SIG-M5 (cell line): ENCODE results near the gene OVOL1.

ENCODE experiments used
- DNase-seq: peaks from one replicate; lab custom pipeline; 2025; lab: John Stamatoyannopoulos, UW

The OVOL1 gene

DNA sequence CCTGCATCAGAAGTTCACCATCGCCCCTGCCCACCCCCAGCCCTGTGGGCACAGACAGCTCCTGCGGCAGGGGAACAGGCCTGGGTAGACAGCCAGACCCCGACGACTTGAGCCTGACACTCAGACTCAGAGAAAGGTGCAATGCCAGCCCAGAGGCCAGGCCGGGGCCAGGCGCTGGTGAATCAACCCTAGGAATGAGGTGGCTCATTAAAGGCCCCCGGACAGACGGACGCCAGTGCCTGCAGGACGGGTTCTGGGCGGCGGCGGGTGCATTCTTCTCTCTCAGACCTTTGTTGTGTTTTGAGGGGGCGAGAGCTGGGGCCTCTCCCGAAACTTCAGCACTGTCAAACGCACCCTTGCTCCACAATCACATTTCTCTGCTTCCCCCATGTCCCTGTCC is 5.6 kb downstream of the OVOL1 start:
- no peak for DNase-seq

DNA sequence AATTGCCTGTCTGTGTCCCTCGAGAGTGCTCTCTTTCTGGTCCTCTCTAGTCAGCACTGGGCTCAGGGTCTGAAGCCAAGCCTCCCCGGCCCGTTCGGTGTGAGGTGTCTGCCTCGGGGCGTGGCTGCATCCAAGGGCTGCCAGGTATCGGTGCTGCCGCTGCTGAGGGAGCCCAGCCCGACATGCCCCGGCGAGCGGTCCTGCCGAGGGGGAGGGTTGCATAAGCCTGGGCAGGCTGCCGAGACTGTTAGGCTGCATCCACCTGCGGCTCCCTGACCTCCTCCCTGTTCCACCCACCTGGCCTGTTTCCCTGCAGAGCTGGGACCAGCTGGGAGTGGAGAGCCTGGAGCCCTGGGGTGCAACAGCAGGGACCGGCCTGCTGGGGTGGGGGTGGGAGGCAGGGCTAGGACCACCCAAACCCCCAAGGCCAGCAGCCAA is 6.3 kb downstream of the OVOL1 start:
- DNase-seq: no peak

DNA sequence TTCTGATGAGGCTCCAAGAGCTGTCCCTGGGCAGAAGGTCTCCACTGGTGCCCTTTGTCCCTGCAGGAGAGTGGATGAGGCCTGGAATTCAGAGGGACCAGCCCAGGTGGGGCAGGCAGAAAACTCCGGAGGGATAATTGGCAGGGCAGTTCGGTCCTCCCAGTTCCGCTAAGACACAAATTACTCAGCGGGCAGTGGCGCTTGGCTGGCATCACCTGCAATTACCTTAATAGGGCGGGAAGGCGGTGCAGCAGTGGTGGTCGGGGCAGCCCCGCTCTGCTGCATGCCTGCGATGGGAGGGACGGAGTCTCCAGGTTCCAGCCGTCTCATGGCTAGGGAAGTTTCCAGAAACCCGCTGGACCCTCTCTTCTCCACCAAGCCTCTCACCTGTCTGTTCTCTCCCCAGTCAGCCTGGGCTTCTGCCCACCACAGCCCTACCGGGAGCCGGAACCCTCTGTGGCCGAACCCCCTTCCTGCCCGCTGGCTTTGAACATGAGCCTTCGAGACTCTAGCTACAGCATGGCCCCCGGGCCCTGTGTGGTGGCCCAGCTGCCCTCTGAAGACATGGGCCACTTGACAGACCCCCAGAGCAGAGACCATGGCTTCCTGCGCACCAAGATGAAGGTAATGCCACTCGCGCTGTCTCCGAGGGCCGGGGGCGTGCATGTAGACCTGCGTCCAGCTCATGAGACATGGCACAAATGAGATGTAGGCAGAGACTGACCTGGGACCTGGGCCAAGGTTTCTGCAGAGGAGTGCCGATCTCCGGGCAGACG is 7.0 kb downstream of the OVOL1 start:
- DNase-seq: no peak

DNA sequence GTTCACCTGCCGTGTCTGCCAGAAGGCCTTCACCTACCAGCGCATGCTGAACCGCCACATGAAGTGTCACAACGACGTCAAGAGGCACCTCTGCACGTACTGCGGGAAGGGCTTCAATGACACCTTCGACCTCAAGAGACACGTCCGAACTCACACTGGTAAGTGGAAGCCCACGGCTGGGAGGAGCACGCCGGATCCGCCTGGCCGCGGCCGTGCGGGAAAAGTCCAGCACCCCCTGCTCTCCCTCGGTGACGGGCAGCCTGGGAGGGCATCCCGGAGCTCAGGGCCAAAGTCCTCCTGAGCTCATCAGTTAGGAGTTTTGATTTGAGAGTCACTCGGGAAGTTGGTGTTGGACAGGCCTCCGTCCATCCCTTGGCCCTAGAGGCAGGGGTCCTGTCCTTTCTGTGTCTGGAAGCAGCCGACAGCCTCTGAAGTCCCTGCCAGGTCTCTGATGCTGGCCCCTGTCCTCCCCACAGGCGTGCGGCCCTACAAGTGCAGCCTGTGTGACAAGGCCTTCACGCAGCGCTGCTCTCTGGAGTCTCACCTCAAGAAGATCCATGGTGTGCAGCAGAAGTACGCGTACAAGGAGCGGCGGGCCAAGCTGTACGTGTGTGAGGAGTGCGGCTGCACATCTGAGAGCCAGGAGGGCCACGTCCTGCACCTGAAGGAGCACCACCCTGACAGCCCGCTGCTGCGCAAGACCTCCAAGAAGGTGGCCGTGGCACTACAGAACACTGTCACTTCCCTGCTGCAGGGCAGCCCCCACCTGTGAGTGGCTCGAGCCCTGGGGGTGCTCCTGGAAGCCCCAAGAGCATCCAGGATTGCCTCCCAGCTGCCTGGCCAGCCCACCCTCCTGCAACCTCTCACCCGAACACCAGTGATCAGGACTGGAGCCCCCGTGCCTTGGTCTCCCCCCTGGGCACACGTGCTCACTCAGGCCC is 8.0 kb downstream of the OVOL1 start:
- DNase-seq: no peak

DNA sequence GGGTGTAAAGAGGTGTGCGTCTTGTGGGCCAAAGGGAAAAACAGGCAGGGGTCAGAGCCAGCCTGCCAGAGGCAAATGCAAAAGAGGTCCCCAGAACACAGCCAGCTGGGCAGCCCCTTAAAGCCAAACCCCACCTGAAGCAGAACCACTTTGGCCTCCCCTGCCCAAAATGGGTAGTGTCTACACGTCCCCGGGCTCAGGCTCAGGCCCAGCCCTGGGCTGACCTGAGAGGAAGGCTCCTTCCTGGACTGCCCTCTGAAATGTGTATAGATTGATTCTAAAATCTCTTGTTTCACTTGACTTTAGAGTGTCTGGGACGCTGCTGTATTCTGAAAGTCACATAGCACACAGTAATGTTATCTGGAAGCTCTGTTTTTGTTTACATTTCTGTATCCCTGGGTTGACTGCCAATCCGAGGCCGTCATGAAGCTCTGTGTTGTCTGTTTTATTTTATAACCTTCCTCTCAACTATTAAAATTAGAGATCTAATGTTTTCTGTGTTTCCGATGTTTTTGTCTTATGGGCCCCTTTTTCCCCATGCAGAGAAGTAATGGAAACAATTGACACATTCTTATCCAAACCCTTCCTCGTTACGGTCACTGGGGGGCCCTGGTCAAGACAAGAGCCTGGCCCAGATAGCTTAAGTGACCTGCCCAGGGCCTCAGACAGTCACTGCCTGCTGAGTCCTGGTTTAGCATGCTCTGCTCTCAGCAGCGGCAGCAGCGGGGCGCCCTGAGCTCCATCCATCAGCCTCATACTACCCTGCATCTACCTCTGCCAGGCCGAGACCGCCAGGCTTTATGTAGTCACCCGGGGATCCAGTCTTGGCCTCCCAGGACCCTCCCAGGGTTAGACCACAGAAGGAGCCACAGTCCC is 10.1 kb downstream of the OVOL1 start:
- no peak for DNase-seq

DNA sequence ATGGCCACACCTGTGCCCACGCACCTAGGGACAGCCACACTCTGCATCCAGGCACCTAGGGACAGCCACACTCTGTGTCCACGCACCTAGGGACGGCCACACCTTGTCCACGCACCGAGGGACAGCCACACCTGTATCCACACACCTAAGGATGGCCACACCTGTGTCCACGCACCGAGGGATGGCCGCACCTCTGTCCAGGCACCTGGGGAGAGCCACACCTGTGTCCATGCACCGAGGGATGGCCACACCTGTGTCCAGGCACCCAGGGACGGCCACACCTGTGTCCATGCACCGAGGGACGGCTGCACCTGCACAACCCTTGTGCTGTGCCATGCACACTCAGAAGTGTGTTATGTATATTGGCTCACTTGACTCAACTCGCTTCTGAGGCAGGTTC is 10.8 kb downstream of the OVOL1 start:
- DNase-seq: no peak

DNA sequence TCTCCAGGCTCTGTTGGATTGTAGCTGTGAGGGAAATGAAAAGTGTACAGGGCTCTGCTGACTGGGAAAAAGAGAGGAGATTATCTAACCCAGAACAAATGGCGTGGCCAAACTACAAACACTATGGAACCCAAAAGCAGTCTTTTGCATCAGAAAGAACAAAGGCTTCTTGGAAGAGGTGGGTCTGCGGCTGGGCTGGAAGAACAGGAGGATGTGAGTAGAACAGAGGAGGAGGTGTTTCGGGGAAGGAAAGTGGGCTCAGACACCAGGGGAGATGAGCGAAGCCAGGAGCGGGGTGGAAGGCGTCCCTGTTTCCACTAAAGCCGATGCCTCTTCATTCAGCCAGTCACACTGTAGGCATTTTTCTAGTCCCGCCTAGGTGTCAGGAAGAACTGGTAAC is 12.0 kb downstream of the OVOL1 start:
- DNase-seq: no peak

DNA sequence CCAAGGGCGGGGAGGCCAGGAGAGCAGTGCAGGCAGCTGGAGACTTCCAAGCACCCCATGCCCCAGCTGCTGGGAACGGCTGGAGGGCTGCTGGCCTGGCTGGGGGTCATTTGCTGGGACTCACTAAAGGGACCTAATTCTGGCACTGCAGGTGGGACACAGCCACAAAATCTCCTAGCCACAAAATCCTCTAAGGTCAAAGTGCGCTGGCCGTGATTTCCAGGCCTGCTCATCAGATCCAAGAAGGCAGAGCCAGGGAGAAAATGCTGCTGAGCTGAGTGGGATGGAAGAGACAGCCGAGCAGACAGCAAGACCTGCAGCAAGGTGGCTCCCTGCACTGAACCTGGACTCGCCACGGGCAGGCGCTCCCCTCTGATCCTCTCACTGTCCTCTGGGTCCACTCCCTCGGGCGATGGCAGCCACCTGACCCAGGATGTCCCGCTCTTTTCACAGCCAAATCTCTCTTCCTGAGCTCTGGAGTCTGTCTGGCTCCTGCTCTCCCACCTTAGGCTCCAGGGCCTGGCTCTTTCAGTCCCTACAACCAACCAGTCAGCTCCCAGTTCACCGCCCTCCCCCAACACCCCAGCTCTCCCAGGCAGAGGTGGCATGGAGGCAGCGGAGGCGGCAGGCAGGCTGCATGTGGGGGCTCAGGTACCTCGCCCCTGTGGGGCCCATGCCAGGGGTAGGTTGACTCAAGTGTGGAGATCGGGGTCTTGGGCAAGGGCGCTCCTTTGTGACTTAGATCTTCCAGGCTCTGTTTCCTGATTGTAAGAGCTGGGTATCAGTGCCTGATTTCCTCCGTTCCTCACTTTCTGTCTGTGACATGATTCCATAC is 14.5 kb downstream of the OVOL1 start:
- no peak for DNase-seq

DNA sequence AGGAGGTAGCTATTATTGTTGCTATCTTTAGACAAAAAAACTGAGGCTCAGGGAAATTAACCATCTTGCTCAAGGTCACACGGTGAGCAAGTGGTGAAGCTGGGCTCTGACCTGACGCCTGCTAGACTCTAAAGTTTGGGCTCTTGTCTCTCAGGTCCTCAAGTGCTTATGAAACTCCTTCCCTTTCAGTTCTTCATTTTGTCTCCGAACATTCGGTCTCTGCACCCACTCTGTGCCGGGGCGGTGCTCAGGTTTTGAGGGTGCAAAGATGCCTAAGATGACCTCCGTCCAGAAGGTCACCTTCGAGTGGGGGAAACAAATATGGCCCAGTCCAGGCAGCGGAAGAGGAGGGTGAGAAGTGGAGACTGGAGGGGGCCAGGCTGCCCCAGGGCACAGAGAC is 16.0 kb downstream of the OVOL1 start:
- no peak for DNase-seq

DNA sequence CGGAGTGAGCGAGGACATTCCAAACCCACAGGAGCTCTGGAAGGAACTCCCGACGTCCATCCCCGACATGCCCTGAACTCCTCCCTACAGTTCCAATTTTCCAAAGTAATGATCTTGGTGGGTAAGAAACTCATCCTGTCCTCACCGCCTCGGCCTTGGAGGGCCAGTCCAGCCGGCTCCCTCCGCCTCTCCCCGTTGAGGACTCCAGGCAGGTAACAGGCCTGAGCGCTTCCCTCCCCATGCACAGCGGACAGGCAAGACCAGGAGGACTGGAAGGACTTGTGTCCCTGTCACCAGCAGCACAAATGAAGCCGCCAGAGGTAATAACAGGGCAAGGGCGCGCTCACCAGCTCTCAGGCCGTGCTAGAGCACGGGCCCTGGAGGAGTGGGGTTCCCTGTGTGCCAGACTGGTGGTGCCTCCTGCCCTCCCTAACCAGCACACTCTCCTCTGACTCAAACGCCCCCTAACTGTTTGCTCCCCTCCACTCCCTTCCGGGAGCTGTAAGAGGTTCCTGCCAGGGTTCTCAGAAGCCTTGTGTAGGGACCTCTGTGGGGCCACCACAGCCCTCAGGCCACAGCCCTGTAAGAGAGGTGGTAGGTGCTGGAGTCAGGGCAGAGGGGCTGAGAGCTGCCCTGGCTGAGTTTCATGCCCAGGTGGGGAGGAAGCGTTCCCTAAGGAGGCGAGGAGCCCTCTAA is 17.1 kb downstream of the OVOL1 start:
- no peak for DNase-seq

DNA sequence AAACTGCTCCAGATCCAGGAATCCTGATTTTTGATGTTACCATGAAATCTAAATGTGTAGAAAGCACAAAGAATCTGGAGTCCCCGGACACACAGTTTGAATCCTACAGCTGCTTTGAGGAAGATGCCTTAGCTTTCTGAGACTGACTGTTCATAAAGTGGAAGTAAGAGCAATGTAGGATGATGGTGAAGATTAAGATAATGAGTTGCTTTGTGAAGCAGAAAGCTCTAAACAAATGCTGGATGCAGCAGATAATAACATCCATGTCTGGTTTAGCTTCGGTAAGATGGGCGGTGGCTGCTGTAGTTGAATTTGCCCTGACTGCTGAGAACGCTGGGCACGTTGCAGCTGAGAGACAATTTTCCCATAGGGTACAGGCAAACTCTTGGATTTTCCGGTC is 20.1 kb downstream of the OVOL1 start:
- no peak for DNase-seq

DNA sequence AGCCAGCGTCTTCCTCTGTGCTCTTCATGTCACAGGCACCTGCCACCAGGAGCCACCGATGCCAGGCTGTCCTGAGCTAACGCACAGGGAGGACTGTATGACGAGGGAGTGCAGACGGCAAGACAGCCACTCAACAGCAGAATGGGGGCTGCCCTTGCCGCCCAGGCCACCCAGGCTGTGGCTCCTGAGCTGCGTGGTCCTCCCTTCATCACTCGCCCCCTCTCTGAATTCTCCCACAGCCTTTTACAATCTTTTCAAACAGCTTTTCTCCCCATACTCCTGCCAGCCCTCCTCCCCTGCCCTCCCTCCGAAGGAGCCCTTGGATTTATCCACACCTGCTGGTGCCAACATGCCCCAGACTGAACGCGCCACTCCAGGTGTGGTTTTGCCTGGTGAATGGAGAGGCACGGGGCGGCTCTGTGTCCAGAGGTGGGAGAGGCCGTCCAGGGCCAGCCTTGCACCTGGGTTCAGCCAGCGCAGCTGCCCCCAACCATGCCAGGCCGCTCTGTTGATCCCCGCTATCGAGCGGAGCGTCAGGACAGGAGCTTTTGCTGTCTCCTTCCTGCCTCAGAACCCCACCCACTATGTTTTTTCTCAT is 22.0 kb downstream of the OVOL1 start:
- no peak for DNase-seq

DNA sequence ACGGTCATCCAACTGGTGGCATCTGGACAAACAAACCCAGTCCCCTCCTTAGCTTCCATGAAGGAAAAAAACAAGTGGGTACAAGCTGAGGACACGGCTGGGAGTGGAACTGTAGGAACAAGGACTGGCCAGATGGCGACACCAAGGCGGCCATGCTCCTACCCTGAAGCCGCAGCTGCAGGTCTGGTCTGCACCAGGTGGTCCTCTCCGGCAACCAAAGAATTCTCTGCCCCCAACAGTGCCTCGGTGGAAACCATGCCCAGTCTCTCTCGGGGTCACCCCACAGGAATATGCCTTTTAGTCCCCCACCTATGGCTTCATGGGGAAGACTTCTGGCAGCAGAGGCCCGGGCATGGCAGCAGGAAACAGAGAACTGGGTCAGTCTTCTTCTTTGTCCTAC is 22.6 kb downstream of the OVOL1 start:
- no peak for DNase-seq

DNA sequence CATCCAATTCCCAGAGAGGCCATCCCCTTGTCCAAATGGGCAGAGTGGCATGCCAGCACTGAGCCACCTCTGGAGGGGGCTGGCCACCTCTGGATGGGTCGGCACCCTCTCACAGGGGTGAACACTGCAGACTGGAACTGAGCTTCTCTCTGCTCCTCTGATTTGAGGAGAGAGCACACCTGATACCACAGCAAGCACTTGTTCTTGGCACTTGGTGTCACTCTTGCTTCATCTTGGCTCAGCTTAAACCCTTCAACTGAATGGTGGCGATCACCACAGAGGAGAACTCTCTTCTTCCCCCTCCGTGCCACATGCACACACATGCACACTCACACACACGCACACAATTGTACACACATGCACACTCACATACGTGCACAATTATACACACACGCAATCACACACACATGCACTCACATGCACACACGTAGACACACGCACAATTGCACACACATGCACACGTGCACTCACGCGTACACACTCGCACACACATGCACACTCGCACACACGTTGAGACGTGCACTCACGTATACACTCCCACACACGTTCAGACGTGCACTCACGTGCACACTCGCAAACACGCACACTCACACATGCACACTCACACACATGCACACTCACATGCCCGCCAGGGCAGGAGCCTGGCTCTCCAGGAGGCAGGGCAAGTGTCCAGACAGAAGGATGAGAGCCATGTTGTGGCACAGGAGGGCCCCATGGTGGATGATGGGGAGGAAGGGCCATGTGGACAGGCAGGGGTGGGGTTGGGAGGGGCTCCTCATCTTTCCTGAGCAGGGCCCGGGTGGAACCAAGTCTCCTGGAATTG is 23.4 kb downstream of the OVOL1 start:
- DNase-seq: no peak

DNA sequence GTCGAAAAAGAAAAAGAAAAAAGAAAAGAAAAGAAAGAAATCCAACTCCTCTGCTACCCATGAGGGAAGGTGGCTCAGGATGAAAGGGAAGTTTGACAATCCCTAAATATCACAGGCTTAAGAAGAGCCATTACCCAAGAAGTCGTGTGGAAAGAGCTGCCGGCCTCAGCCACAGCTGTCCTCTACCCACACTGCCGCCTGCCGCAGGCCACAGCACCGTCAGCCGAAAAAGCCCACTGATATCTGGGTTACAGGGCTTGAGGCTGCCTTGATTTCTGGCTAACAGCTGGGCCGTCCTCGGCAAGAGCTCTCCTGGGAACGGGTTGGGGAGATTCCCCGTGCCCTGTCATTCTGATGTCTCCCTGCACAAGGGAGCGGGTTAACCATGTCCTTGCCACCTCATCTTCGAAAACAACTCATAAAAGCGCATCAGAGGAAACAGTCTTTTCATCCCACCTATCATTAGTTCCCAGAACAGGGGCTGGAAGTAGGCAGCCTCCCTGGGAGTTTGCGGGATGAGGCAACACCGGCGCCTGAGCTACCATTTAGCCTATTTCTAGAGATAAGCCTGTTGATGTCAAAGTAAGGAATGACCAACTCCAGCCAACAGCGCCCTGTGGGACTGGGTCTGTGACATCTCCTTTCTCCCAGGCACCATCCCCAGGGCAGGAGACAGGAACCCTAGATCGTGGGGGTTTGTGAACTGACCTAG is 25.1 kb downstream of the OVOL1 start:
- DNase-seq: no peak

DNA sequence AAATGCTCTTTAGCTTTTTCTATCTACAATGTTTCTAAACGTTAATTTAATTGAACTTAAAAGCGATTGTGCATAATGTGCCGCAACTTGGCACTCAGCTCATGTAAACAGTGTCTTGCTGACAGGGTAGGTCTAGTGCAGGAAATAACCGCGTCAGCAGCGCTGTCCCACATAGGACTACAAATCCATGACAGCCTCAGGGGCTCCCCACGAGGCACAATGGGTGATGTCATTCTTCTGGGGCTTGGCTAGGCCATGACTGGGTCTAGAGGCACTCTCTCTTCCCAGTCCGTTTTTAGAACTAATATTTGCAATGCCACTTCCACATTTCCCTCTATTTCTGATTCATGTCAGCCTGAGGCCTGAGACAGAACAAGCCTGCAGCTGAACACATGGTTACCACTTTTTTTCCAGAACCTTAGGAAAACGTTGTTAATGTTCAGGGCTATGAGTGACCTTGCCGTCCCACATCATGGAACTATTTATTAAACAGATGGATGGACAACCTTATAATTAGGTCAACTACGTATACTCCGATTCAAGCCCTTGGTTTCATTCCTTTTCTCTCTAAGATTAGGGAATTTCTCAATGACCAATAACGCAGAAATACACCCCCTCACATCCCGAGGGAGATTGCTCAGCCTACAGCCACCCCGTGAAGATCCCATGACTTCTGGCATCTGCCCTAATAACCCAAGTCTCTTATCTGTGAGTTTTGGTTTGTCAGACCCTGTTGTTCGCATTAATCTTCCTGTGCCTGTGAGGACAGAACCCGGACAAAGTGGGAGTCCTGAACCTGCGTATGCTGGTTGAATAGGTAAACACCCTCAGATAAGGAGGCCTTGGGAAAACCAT is 27.5 kb downstream of the OVOL1 start:
- DNase-seq: no peak

DNA sequence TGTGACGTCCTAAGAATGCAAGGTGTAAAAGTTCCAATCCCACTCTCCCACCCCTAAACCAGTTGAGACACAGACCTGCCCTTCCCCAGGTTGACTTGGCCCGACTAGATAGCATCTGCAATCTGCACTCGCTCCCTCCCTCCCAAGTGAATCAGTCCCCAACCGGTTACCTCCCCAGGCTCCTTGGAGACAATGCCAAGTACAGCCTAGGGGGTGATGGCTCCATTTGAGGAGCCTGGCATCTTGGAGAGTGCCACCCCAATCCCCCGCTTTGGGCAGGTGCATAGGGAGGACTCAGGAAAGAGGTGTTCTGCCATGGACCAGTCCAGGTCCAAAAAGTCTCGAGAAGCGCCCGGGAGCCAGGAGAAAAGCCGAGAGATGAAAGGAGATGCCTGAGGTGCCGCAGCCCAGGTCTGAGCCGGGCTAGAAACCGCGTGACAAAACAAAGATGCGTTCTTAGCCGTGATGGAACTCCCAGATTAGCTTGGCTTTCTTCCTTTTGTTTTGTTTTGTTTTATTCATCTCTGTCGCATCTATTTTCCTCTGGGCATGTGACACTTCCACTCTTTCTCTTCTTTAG is 28.2 kb downstream of the OVOL1 start:
- no peak for DNase-seq
